Lung (tissue), 12 donors: Measurements from ENCODE around the gene SAMD9L. TPM values are rescaled to one million over a fixed set of nuclear protein-coding genes. Genes with fewer than 3 reads are reported as not detected.

Experiments
- ATAC-seq: fragments of 200-7000 bp; cut with Tn5 transposase; one replicate; pipeline ENCODE4 v1.9.1; 2020; ENCODE audit warnings: moderate number of reproducible peaks; ENCODE audit not compliant: insufficient read depth, low FRiP score
- DNase-seq, 3 donors: peaks; one replicate each; pipeline ENCODE4 v3.0.0-alpha.2; 2013 to 2017
- H3K27ac ChIP-seq, 2 donors: one replicate each; pipeline ENCODE4 v1.5.1; 2013; ENCODE audit warnings: mild to moderate bottlenecking in 2 of 2, moderate library complexity in 2 of 2, control low read depth in 1 of 2, inconsistent platforms in 1 of 2, low read depth in 1 of 2, low read length in 1 of 2
- H3K27me3 ChIP-seq, 3 donors: one replicate each; pipeline ENCODE4 v1.5.1; 2013; ENCODE audit warnings: low read length in 2 of 3; ENCODE audit not compliant: control insufficient read depth in 3 of 3, insufficient read depth in 3 of 3
- H3K36me3 ChIP-seq, 4 donors: one replicate each; pipeline ENCODE4 v1.5.1; 2013; ENCODE audit warnings: low read length in 4 of 4, mild to moderate bottlenecking in 1 of 4, moderate library complexity in 1 of 4; ENCODE audit not compliant: control insufficient read depth in 4 of 4, insufficient read depth in 4 of 4
- H3K4me1 ChIP-seq, 5 donors: one replicate each; pipeline ENCODE4 v1.5.1; 2013; ENCODE audit warnings: low read length in 5 of 5, mild to moderate bottlenecking in 2 of 5, moderate library complexity in 1 of 5; ENCODE audit not compliant: control insufficient read depth in 5 of 5, insufficient read depth in 5 of 5
- H3K4me3 ChIP-seq: one replicate; pipeline ENCODE4 v1.5.1; 2013; ENCODE audit warnings: mild to moderate bottlenecking, control low read depth, moderate library complexity
- H3K9ac ChIP-seq, 2 donors: one replicate each; pipeline ENCODE4 v1.5.1; 2013; ENCODE audit warnings: low read length in 2 of 2, control low read depth in 1 of 2; ENCODE audit not compliant: insufficient read depth in 1 of 2
- H3K9me3 ChIP-seq, 4 donors: one replicate each; pipeline ENCODE4 v1.5.1; 2013; ENCODE audit warnings: low read length in 3 of 4, mild to moderate bottlenecking in 1 of 4, moderate library complexity in 1 of 4; ENCODE audit not compliant: control insufficient read depth in 4 of 4, insufficient read depth in 3 of 4
- WGBS, 2 donors: extraction: QIAGEN DNeasy Blood & Tissue Kit; methylation state at CpG; one replicate each; pipeline ENCODE4 v1.1.7; 2013; 5-methylcytosine and 5-hydroxymethylcytosine counted together
- polyA plus RNA-seq, 2 donors: library from polyadenylated mRNA; stranded (reverse); fragments of 200-250 nt; gene quantifications; one replicate each; pipeline ENCODE4 v1.2.1, GENCODE V29; 2013
- total RNA-seq, 2 donors: library from RNA; depleted of rRNA in 1 of 2; stranded (reverse); fragments of >200 nt in 1 of 2; gene quantifications; one replicate each; pipeline ENCODE4 v1.2.1, GENCODE V29; 2014 to 2021
- TF ChIP-seq, protein P1 (sequence below): IDR thresholded peaks from 2 replicates; pipeline ENCODE4 v1.5.1; 2012; ENCODE audit warnings: mild to moderate bottlenecking; ENCODE audit errors: control extremely low read depth, extremely low read depth
- donor health status: control.
- donor health status: control.
- donor health status: Bipolar disorder and iron deficiency.
- donor health status: healthy.
- donor health status: DM: yes; HTN: yes; CAD: no.

The SAMD9L gene
- total and polyA plus RNA-seq, 4 donors, result 6.4 to 23.9 (median 18.5) TPM

DNA sequence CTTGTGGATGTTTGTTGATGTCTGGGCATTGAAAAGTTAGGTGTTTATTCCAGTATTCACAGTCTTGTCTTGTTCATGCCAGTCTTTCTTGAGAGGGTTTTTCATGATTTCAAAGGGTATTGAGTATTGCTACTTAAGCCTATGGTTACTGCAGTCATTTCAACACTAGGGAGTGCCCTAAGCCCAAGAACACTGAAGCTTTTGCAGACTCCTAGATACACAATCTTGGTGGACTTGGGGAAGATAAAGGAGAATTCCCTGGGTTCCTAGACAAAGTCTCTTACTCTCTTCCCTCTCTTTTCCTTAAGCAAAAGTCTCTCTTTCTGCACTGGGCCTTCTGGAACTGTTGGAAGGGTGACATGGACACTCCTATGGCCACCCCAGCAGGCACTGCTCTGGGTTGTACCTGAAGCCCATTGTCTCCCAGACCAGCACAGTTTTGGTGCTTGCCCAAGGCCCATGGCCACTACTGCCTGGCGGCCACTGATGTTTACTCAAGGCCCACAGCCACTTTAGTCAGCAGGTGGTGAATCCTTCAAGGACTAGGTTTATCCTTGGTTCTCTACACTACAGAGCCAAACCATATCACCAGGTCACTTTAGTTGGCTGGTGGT is 55.3 kb downstream of the SAMD9L start:
- DNase-seq, result peak in 1 of 3 donors; percentile 14
- ATAC-seq, result no peak

More for the DNA sequence above, 55.3 kb downstream of the SAMD9L start:
- Histone ChIP-seq H3K27ac (no peak overlapping the region), H3K36me3 (no peaks in the 10 kb centered on the region), H3K4me1 (no peaks in the 10 kb centered on the region), H3K9me3 (peaks cover 0 to 9% (median 1%) of the 10 kb centered on the region in 4 donors), H3K27me3 (no peaks in the 10 kb centered on the region), H3K9ac (no peak overlapping the region), H3K4me3 (no peak overlapping the region)
- TF ChIP-seq, protein P1, sequence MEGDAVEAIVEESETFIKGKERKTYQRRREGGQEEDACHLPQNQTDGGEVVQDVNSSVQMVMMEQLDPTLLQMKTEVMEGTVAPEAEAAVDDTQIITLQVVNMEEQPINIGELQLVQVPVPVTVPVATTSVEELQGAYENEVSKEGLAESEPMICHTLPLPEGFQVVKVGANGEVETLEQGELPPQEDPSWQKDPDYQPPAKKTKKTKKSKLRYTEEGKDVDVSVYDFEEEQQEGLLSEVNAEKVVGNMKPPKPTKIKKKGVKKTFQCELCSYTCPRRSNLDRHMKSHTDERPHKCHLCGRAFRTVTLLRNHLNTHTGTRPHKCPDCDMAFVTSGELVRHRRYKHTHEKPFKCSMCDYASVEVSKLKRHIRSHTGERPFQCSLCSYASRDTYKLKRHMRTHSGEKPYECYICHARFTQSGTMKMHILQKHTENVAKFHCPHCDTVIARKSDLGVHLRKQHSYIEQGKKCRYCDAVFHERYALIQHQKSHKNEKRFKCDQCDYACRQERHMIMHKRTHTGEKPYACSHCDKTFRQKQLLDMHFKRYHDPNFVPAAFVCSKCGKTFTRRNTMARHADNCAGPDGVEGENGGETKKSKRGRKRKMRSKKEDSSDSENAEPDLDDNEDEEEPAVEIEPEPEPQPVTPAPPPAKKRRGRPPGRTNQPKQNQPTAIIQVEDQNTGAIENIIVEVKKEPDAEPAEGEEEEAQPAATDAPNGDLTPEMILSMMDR, result peak; percentile 2
- WGBS, 2 donors, result 20 to 77% methylated on average over 1 of the region's 1 CpG

Other genes with a start within 250 kb of the SAMD9L start
- gene SAMD9, start 30.4 kb downstream of the SAMD9L start, total RNA-seq, result 10 to 100 TPM in 1 of 2 donors, 1 to 10 TPM in 1; 7.7 to 14.5 TPM
- 1 to 10 TPM; 2.3 to 7.3 TPM for gene SAMD9, start 30.4 kb downstream of the SAMD9L start, polyA plus RNA-seq
- 1 to 10 TPM in 1 of 2 donors, under 1 TPM in 1; 0.46 to 2.2 TPM for gene HEPACAM2, start 78.1 kb upstream of the SAMD9L start, total RNA-seq
- under 1 TPM; 0.08 TPM for gene HEPACAM2, start 78.1 kb upstream of the SAMD9L start, polyA plus RNA-seq
- gene VPS50, start 84.0 kb upstream of the SAMD9L start, total RNA-seq, result 10 to 100 TPM; 19.6 to 52.5 TPM
- gene VPS50, start 84.0 kb upstream of the SAMD9L start, polyA plus RNA-seq, result 1 to 10 TPM; 6.6 to 7.9 TPM